ENCODE measurements around the gene PTPRM. TPM values are rescaled to one million over a fixed set of nuclear protein-coding genes. Genes with fewer than 3 reads are reported as not detected.

The PTPRM gene
- total RNA-seq, 1 donor from 2014 or later = 65.5 TPM

DNA sequence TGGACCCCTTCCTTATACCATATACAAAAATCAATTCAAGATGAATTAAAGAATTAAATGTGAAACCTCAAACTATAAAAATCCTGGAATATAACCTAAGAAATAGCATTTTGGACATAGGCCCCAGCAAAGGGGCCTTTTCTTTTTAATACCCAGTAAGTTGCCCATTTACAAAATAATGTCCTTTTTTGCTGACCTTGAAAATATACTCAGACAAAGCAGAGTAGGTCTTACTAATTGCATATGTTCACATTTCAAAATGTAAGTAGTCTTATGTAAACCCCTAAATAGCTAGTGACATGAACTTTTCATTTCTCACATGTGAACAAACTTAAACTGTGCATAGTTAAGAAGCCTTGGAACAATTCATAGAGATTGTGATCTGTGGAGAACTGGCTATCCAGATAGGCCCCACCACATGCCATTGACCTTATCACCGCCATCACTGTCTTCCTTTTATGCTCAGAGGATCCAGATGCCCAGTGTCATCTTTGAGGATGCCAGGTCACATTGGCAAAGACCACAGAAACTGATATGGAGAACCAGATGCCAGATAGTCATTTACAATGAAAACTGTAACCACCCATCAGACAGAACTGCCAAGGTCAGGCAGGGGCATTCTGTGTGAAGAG lies 759.8 kb downstream of the PTPRM start:
- DNase-seq (ENCODE audit: low read depth) = no peak
- Histone ChIP-seq H3K4me3 (ENCODE audit: low read depth, low read length) (no peak overlapping the region), H3K27me3 (ENCODE audit: control insufficient read depth, insufficient read depth, low read length) (no peaks in the 10 kb centered on the region), H3K36me3 (ENCODE audit: control insufficient read depth, insufficient read depth, low read length) (no peaks in the 10 kb centered on the region)
- TF ChIP-seq, protein P1, sequence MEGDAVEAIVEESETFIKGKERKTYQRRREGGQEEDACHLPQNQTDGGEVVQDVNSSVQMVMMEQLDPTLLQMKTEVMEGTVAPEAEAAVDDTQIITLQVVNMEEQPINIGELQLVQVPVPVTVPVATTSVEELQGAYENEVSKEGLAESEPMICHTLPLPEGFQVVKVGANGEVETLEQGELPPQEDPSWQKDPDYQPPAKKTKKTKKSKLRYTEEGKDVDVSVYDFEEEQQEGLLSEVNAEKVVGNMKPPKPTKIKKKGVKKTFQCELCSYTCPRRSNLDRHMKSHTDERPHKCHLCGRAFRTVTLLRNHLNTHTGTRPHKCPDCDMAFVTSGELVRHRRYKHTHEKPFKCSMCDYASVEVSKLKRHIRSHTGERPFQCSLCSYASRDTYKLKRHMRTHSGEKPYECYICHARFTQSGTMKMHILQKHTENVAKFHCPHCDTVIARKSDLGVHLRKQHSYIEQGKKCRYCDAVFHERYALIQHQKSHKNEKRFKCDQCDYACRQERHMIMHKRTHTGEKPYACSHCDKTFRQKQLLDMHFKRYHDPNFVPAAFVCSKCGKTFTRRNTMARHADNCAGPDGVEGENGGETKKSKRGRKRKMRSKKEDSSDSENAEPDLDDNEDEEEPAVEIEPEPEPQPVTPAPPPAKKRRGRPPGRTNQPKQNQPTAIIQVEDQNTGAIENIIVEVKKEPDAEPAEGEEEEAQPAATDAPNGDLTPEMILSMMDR (IDR thresholded peaks at IDR 0.05; ENCODE audit: insufficient read depth, low read length, poor library complexity, severe bottlenecking) = no peak

DNA sequence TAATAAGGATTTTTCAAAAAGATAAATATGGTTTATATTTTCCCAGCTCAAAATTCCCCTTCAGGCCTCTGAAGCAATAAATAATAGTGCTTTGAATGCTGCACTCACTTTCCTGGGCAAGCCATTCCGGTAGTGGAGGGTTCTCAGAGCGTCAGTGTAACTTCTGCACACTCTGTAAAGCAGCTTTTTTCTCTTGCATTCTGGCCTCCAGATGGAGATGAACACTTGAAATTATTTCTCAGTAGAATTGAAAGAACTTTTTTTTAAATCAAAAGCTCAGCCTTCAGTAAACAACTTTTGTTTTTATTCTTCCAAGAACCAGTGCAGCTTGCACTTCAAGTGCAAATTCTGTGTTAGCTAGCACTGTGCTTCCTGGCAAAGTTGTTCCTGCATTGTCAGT lies 761.0 kb downstream of the PTPRM start:
- H3K36me3 ChIP-seq (ENCODE audit: control insufficient read depth, insufficient read depth, low read length) = no peaks in the 10 kb centered on the region
- TF ChIP-seq, protein P1 (IDR thresholded peaks at IDR 0.05; ENCODE audit: insufficient read depth, low read length, poor library complexity, severe bottlenecking) = no peak
- DNase-seq (ENCODE audit: low read depth) = no peak
- H3K27me3 ChIP-seq (ENCODE audit: control insufficient read depth, insufficient read depth, low read length) = no peaks in the 10 kb centered on the region
- no peak overlapping the region for H3K4me3 ChIP-seq (ENCODE audit: low read depth, low read length)

DNA sequence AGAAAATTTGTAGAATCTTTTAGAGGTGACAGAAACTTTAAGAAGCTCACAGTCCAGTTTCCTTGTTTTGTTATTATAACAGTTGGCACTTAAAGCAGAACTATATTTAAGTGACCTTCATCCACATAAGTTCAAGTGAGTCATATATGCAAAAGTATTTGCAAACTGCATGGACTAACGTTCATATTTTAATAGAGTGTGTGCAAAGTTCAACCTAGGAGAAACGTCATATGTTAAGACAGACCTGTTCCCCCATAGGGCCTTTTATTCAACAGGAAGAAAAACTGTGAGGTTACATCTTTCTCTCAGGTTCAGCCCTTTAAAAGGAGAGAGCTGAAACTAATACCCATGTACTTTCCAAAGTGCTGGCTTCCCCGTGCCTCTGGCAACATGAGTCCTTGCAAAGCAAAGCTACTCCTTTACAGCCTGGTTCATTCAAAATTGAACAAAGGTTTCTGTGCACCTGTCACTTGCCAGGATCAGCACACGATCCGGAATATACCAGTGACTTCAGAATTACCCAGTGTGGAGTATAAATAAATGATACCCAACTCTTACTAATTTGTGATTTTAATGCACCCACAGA lies 762.2 kb downstream of the PTPRM start:
- no peaks in the 10 kb centered on the region for H3K27me3 ChIP-seq (ENCODE audit: control insufficient read depth, insufficient read depth, low read length)
- TF ChIP-seq, protein P1 (IDR thresholded peaks at IDR 0.05; ENCODE audit: insufficient read depth, low read length, poor library complexity, severe bottlenecking) = no peak
- no peaks in the 10 kb centered on the region for H3K36me3 ChIP-seq (ENCODE audit: control insufficient read depth, insufficient read depth, low read length)
- no peak for DNase-seq (ENCODE audit: low read depth)
- H3K4me3 ChIP-seq (ENCODE audit: low read depth, low read length) = no peak overlapping the region

DNA sequence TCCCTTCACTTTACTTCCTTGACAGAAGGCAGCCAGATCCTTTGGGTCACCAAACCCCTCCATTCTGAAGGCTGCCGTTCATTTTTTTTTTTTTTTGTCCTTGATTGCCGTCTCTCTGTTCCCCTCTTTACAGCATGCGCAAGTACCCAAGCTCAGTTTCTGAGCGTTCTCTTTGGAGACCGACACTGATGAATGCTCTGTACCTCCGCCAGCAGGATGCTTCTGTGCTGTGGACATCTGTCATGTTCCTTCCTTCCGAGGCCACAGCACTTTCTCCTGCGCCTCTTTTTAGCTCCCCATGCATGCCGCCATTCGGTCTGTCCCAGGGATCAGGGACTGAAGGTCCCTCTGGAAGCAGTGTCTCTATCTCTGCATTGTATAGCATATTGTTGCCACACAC lies 763.5 kb downstream of the PTPRM start:
- TF ChIP-seq, protein P1 (IDR thresholded peaks at IDR 0.05; ENCODE audit: insufficient read depth, low read length, poor library complexity, severe bottlenecking) = no peak
- no peaks in the 10 kb centered on the region for H3K36me3 ChIP-seq (ENCODE audit: control insufficient read depth, insufficient read depth, low read length)
- no peak for DNase-seq (ENCODE audit: low read depth)
- no peak overlapping the region for H3K4me3 ChIP-seq (ENCODE audit: low read depth, low read length)
- no peaks in the 10 kb centered on the region for H3K27me3 ChIP-seq (ENCODE audit: control insufficient read depth, insufficient read depth, low read length)

DNA sequence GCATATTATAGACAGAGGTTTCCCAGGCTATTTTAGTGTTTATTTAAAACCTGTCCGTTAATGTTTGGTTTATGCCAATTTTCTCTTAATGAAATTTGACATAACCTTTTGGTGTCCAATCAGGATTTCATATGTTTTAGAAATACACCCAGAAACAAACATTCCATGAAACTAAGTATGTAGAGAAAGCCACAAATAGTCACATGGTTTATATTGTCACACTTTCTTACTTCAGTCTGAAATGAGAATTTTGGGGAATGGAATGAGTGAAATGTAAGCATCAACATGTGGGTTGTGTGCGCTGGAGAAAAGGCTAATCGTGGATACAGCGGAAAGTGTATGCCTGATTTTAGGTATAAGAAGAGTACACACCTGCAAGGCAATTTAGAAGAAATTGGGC lies 765.2 kb downstream of the PTPRM start:
- Histone ChIP-seq H3K27me3 (ENCODE audit: control insufficient read depth, insufficient read depth, low read length) (no peaks in the 10 kb centered on the region), H3K4me3 (ENCODE audit: low read depth, low read length) (no peak overlapping the region), H3K36me3 (ENCODE audit: control insufficient read depth, insufficient read depth, low read length) (no peaks in the 10 kb centered on the region)
- TF ChIP-seq, protein P1 (IDR thresholded peaks at IDR 0.05; ENCODE audit: insufficient read depth, low read length, poor library complexity, severe bottlenecking) = no peak
- DNase-seq (ENCODE audit: low read depth) = no peak

DNA sequence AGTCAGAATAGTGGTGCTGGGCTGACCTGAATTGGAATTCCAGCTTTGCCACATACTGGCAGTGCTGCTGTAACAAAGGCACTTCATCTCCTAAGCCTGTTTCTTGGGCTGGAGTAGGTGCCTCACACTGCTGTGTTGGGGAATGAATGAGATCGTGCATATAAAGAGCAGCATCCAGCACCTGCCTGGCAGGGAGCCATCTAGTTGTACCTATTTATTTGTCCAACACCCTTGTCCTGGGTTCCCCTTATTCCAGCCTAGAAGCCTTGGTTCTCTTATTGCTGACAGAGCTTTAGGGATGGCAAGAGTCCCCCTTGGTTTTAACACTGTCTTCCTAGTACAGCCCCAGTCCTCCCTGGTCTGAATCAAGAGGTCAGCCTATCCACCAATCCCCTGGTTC lies 766.8 kb downstream of the PTPRM start:
- DNase-seq (ENCODE audit: low read depth) = no peak

More for the DNA sequence above, 766.8 kb downstream of the PTPRM start:
- Histone ChIP-seq H3K36me3 (ENCODE audit: control insufficient read depth, insufficient read depth, low read length) (no peaks in the 10 kb centered on the region), H3K4me3 (ENCODE audit: low read depth, low read length) (no peak overlapping the region), H3K27me3 (ENCODE audit: control insufficient read depth, insufficient read depth, low read length) (no peaks in the 10 kb centered on the region)
- TF ChIP-seq, protein P1 (IDR thresholded peaks at IDR 0.05; ENCODE audit: insufficient read depth, low read length, poor library complexity, severe bottlenecking) = no peak
